Upper lobe of left lung (tissue), 6 donors: ENCODE data around the gene SIRPB2. TPM values are rescaled to one million over a fixed set of nuclear protein-coding genes. Genes with fewer than 3 reads are reported as not detected.

ENCODE experiments used
- ATAC-seq, 2 donors: fragments of 200-7000 bp; cut with Tn5 transposase; one replicate each; pipeline ENCODE4 v1.9.1; 2022; ENCODE audit warnings: mild to moderate bottlenecking in 2 of 2, moderate library complexity in 2 of 2; ENCODE audit not compliant: low FRiP score in 2 of 2
- DNase-seq, 2 donors: peaks; one replicate each; pipeline ENCODE4 v3.0.0-alpha.2; 2019 to 2020
- H3K27ac ChIP-seq, 4 donors: fragments of 200-600 bp; sonication (generic); one replicate each; pipeline ENCODE4 v1.5.1; 2016 to 2019
- H3K27me3 ChIP-seq, 4 donors: fragments of 200-600 bp; sonication (generic); one replicate each; pipeline ENCODE4 v1.5.1; 2017 to 2019
- H3K36me3 ChIP-seq, 4 donors: fragments of 200-600 bp; sonication (generic); one replicate each; pipeline ENCODE4 v1.5.1; 2016 to 2019
- H3K4me1 ChIP-seq, 4 donors: fragments of 200-600 bp; sonication (generic); one replicate each; pipeline ENCODE4 v1.5.1; 2018 to 2019
- H3K4me3 ChIP-seq, 4 donors: fragments of 200-600 bp; sonication (generic); one replicate each; pipeline ENCODE4 v1.5.1; 2017 to 2019; ENCODE audit warnings: mild to moderate bottlenecking in 2 of 4, moderate library complexity in 1 of 4
- H3K9me3 ChIP-seq, 4 donors: fragments of 200-600 bp; sonication (generic); one replicate each; pipeline ENCODE4 v1.5.1; 2018 to 2019
- EP300 ChIP-seq, 4 donors: sonication (generic); formaldehyde crosslinking; IDR thresholded peaks; one replicate each; pipeline ENCODE4 v1.5.1; 2017; ENCODE audit warnings: antibody characterized with exemption in 4 of 4, control low read depth in 2 of 4
- POLR2A ChIP-seq, 4 donors: fragments of 450-650 bp; IDR thresholded peaks; one replicate each; pipeline ENCODE4 v1.5.1; 2016 to 2017; ENCODE audit warnings: antibody characterized with exemption in 4 of 4, mild to moderate bottlenecking in 2 of 4
- POLR2AphosphoS5 ChIP-seq, 2 donors: sonication (generic); formaldehyde crosslinking; IDR thresholded peaks; one replicate each; pipeline ENCODE4 v1.5.1; 2017; ENCODE audit warnings: antibody characterized with exemption in 2 of 2
- WGBS, 2 donors: methylation state at CpG; one replicate each; pipeline ENCODE4 v1.1.5; 2017 to 2018; 5-methylcytosine and 5-hydroxymethylcytosine counted together
- total RNA-seq, 6 donors: library from RNA; depleted of rRNA in 4 of 6; stranded (reverse); fragments of >200 nt in 4 of 6; gene quantifications; one replicate each; pipeline versions ENCODE4 v1.1.0 to v1.2.1, GENCODE V29; 2016 to 2021
- TF ChIP-seq, protein P1 (sequence below), 6 experiments: fragments of 450-650 bp in 4 of 6; fragments of 200-600 bp in 2 of 6; sonication (generic) in 2 of 6; IDR thresholded peaks; one replicate each; pipeline ENCODE4 v1.5.1; 2016 to 2019; ENCODE audit warnings: antibody characterized with exemption in 6 of 6
- donor health status: DM: no; HTN: no; CAD: no; lungs with moderate emphysema.
- donor health status: DM: no; HTN: yes; CAD: no; lungs with severe emphysema.

The SIRPB2 gene
- total RNA-seq, 6 donors from 2014 or later = 12.1 to 59.7 (median 23.8) TPM

DNA sequence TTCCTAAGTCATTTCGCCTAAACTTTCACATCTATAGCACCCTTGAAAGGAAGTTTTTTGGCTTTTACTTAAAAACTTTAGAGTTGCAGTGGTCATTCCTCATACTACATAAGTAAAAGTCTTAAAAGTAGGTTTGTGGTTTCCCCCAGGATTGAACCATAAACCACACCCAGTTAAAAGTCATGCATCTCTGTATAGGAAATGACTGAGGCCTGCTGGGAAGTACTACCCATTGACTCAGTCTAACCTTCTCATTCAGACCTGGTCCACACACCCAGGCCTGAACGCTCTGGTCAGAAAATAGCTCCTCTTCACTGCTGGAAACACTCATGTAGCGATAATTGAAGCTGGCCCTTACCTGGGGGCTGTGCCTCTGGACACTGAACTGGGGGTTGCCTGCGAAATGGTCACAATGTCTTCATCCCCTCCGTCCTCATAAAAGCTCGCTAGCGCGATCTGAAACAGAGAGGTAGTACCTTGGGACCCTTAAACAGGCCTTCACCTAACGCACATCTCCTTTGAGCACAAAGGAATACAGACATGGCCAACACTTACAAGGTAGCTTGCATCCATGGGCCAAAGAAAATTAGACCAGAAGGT lies 27.1 kb downstream of the SIRPB2 start:
- Histone ChIP-seq H3K27ac (no peak overlapping the region), H3K4me3 (no peak overlapping the region), H3K9me3 (peaks cover 0 to 4% (median 0%) of the 10 kb centered on the region in 4 donors), H3K4me1 (peaks cover 28 to 42% (median 37%) of the 10 kb centered on the region in 4 donors), H3K36me3 (peaks cover 0 to 55% (median 16%) of the 10 kb centered on the region in 4 donors), H3K27me3 (no peaks in the 10 kb centered on the region)
- no peak for TF ChIP-seq POLR2AphosphoS5 (IDR thresholded peaks at IDR 0.05)
- TF ChIP-seq, protein P1, sequence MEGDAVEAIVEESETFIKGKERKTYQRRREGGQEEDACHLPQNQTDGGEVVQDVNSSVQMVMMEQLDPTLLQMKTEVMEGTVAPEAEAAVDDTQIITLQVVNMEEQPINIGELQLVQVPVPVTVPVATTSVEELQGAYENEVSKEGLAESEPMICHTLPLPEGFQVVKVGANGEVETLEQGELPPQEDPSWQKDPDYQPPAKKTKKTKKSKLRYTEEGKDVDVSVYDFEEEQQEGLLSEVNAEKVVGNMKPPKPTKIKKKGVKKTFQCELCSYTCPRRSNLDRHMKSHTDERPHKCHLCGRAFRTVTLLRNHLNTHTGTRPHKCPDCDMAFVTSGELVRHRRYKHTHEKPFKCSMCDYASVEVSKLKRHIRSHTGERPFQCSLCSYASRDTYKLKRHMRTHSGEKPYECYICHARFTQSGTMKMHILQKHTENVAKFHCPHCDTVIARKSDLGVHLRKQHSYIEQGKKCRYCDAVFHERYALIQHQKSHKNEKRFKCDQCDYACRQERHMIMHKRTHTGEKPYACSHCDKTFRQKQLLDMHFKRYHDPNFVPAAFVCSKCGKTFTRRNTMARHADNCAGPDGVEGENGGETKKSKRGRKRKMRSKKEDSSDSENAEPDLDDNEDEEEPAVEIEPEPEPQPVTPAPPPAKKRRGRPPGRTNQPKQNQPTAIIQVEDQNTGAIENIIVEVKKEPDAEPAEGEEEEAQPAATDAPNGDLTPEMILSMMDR (IDR thresholded peaks at IDR 0.05) = no peak
- DNase-seq = no peak
- no peak for ATAC-seq
- WGBS, 2 donors = 88 to 95% methylated on average over 8 to 9 of the region's 9 CpGs

DNA sequence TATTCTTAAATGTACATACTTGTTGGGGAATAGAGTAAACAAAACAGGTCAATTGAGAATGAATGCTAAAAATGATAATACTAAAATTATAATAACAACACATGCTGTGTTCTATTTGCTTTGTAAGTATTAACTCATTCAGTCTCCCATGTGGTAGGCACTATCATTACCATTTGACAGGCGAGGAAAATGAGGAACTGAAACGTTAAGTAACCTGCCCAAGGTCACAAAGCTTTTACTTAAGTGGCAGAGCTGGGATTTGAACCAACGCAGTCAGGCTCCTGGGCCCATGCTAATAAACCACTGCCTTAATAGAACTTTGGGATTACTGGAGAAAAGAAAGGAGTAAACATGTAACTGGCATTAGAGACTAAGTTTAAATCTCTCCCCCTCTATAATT lies 28.4 kb downstream of the SIRPB2 start:
- H3K9me3 ChIP-seq = peaks cover 0 to 4% (median 0%) of the 10 kb centered on the region in 4 donors
- no peak for ATAC-seq
- TF ChIP-seq EP300 (IDR thresholded peaks at IDR 0.05) (no peak), POLR2AphosphoS5 (IDR thresholded peaks at IDR 0.05) (no peak), POLR2A (IDR thresholded peaks at IDR 0.05) (no peak)
- TF ChIP-seq, protein P1 (IDR thresholded peaks at IDR 0.05) = no peak
- WGBS, 2 donors = 73 to 75% methylated on average over 3 of the region's 3 CpGs
- peaks cover 2 to 68% (median 22%) of the 10 kb centered on the region in 4 donors for H3K36me3 ChIP-seq
- H3K4me1 ChIP-seq = peaks cover 21 to 37% (median 35%) of the 10 kb centered on the region in 4 donors
- H3K27ac ChIP-seq = no peak overlapping the region
- H3K27me3 ChIP-seq = no peaks in the 10 kb centered on the region
- no peak overlapping the region for H3K4me3 ChIP-seq
- no peak for DNase-seq

DNA sequence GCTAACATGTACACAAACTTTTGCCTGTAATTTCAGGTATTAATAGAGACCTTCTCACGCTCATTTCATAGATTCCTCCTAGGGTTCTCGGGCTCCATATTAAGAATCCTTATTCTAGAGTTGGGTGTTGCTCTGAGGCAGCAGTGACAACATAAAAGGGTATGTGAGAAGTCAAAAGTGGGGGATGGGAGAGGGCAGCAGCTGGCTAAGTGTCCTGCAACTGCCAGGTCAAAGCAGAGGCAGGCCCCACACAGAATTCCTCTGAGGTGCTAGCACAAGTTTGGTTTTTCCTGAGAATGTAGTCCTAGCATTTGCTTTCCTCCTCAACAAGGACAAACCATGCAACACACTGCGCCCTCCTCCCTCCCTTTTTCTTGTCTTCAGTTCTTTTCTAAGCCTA lies 29.2 kb downstream of the SIRPB2 start:
- H3K4me1 ChIP-seq = peaks cover 16 to 32% (median 30%) of the 10 kb centered on the region in 4 donors
- DNase-seq (no peak), ATAC-seq (no peak)
- H3K9me3 ChIP-seq = peaks cover 0 to 4% (median 0%) of the 10 kb centered on the region in 4 donors
- TF ChIP-seq POLR2AphosphoS5 (IDR thresholded peaks at IDR 0.05) (no peak), POLR2A (IDR thresholded peaks at IDR 0.05) (no peak), EP300 (IDR thresholded peaks at IDR 0.05) (no peak)
- TF ChIP-seq, protein P1 (IDR thresholded peaks at IDR 0.05) = no peak
- no peaks in the 10 kb centered on the region for H3K27me3 ChIP-seq
- peaks cover 2 to 75% (median 27%) of the 10 kb centered on the region in 4 donors for H3K36me3 ChIP-seq
- 96 to 100% methylated on average over 3 of the region's 3 CpGs for WGBS, 2 donors
- H3K4me3 ChIP-seq = no peak overlapping the region
- H3K27ac ChIP-seq = no peak overlapping the region

DNA sequence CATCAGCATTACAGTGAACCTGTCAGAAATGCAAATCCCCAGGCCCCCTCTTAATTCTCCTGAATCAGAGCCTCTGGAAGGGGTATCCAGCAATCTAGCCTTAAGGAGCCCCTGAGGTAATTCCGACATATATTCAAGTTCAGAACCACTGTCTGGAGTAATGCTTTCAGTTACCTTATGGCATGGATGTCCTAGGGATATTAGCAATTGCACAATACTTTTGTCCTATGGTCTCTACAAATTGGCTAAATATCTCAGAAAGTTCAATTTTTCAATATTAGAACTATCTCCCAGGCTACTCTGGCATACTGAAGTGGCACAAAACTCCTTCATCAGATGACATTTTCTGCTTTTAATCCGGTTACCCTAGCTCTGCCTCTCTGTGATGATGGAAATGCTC lies 30.9 kb downstream of the SIRPB2 start:
- DNase-seq (no peak), ATAC-seq (no peak)
- Histone ChIP-seq H3K27ac (no peak overlapping the region), H3K36me3 (peaks cover 2 to 92% (median 38%) of the 10 kb centered on the region in 4 donors), H3K4me3 (no peak overlapping the region), H3K27me3 (no peaks in the 10 kb centered on the region), H3K4me1 (peaks cover 7 to 25% (median 19%) of the 10 kb centered on the region in 4 donors), H3K9me3 (no peaks in the 10 kb centered on the region)
- WGBS, 2 donors = 93 to 98% methylated on average over 2 of the region's 2 CpGs
- TF ChIP-seq EP300 (IDR thresholded peaks at IDR 0.05) (no peak), POLR2AphosphoS5 (IDR thresholded peaks at IDR 0.05) (no peak), POLR2A (IDR thresholded peaks at IDR 0.05) (no peak)
- TF ChIP-seq, protein P1 (IDR thresholded peaks at IDR 0.05) = no peak

DNA sequence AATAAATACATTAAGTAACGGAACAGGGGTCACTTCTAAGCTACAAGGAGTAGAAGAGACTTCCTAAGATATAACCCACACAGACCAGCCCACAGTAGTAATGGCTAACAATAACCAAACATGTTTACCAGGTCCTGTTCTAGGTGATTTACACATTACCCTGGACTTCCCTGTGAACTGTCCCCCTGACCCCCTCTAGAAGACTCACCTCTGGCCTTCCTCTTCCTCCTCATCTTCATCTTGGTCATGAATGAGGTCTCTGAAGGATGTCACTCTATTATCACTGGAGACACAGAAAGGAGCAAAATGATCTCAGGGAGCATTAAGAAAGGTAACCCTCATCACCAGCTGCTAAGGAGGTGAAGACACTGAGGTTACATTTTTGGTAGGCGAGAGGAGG lies 33.2 kb downstream of the SIRPB2 start:
- no peak for TF ChIP-seq POLR2AphosphoS5 (IDR thresholded peaks at IDR 0.05)
- TF ChIP-seq, protein P1 (IDR thresholded peaks at IDR 0.05) = no peak
- no peak for TF ChIP-seq POLR2A (IDR thresholded peaks at IDR 0.05)
- no peak for TF ChIP-seq EP300 (IDR thresholded peaks at IDR 0.05)
- no peak for ATAC-seq

More for the DNA sequence above, 33.2 kb downstream of the SIRPB2 start:
- H3K4me3 ChIP-seq = no peak overlapping the region
- H3K36me3 ChIP-seq = peaks cover 13 to 99% (median 60%) of the 10 kb centered on the region in 4 donors
- H3K27me3 ChIP-seq = no peaks in the 10 kb centered on the region
- DNase-seq = no peak
- no peak overlapping the region for H3K27ac ChIP-seq
- no peaks in the 10 kb centered on the region for H3K9me3 ChIP-seq
- H3K4me1 ChIP-seq = peaks cover 0 to 4% (median 3%) of the 10 kb centered on the region in 4 donors
- 97% methylated on average over 2 of the region's 2 CpGs for WGBS, 2 donors
